Measurements from ENCODE around the gene SAFB.

Gene SAFB

GRCh38 chr19:5714816-5715215 is 91.9 kb downstream of the SAFB start:
- Mint-ChIP-seq H3K4me1 (ENCODE audit: low read depth) (peaks cover 38% of the 10 kb centered on the region), H3K4me3 (no peak overlapping the region), H3K27me3 (no peaks in the 10 kb centered on the region), H3K9me3 (no peaks in the 10 kb centered on the region), H3K36me3 (ENCODE audit: low read depth) (peaks cover 58% of the 10 kb centered on the region), H3K27ac (no peak overlapping the region)

GRCh38 chr19:5717215-5717935 is 94.5 kb downstream of the SAFB start:
- peak overlapping the region; percentile 98 for H3K4me3 Mint-ChIP-seq
- H3K36me3 Mint-ChIP-seq (ENCODE audit: low read depth) = peaks cover 45% of the 10 kb centered on the region

More at GRCh38 chr19:5717215-5717935, 94.5 kb downstream of the SAFB start:
- H3K4me1 Mint-ChIP-seq (ENCODE audit: low read depth) = peaks cover 46% of the 10 kb centered on the region
- H3K27ac Mint-ChIP-seq = peak overlapping the region; percentile 99
- no peaks in the 10 kb centered on the region for H3K27me3 Mint-ChIP-seq
- no peaks in the 10 kb centered on the region for H3K9me3 Mint-ChIP-seq

Measured in stimulated activated naive CD8-positive, alpha-beta T cell treated with anti-CD3 and anti-CD28 coated beads, Interleukin-15, Interleukin-2, amounts not matched to agents 100 ng/mL and 50 ng/mL, for 24 hours (primary cell).